Activated T-helper 1 cell treated with anti-CD3 and anti-CD28 coated beads, Interleukin-12 subunit alpha, Interleukin-12 subunit beta, Interleukin-2, Interleukin-4 antibody, amounts not matched to agents 30 ng/mL and 10 ng/mL and 1 ng/mL, durations not matched to agents 14 hours and 24 hours and 36 hours (primary cell): ENCODE results near the gene TMPRSS13. TPM values are rescaled to one million over a fixed set of nuclear protein-coding genes. Genes with fewer than 3 reads are reported as not detected.
A peak's percentile ranks its signal among the peaks of the same experiment; 100 is the strongest.
"Not testable (repeated sequence)": the region's sequence is repeated elsewhere in the genome, so short reads cannot be mapped to it uniquely, and the experiment has no call there.

Experiments used
- DNase-seq: peaks from one replicate; pipeline ENCODE4 v3.0.0; 2021; ENCODE audit warnings: low spot score
- H3K27ac Mint-ChIP-seq: one replicate; pipeline ENCODE4 v1.8.0; 2021; ENCODE audit warnings: mild to moderate bottlenecking, mixed read lengths
- H3K27me3 Mint-ChIP-seq: one replicate; pipeline ENCODE4 v1.8.0; 2022; ENCODE audit warnings: mild to moderate bottlenecking, moderate library complexity, mixed read lengths; ENCODE audit not compliant: insufficient read depth
- H3K36me3 Mint-ChIP-seq: one replicate; pipeline ENCODE4 v1.8.0; 2021; ENCODE audit warnings: low read depth, mixed read lengths
- H3K4me1 Mint-ChIP-seq: one replicate; pipeline ENCODE4 v1.8.0; 2021; ENCODE audit warnings: low read depth, mixed read lengths
- H3K4me3 Mint-ChIP-seq: one replicate; pipeline ENCODE4 v1.8.0; 2021; ENCODE audit warnings: mild to moderate bottlenecking, moderate library complexity, mixed read lengths
- H3K9me3 Mint-ChIP-seq: one replicate; pipeline ENCODE4 v1.8.0; 2021; ENCODE audit warnings: mixed read lengths
- intact Hi-C: fragments of 100-400 bp; cut with micrococcal nuclease; formaldehyde crosslinking; loops from one replicate; pipeline ENCODE4 v1.15.1; 2024
- total RNA-seq: library from RNA; stranded (reverse); gene quantifications from 2 replicates; pipeline ENCODE4 v1.2.3, GENCODE V29; 2022

The TMPRSS13 gene
- total RNA-seq, 1 donor from 2014 or later, result 1.5 TPM

GRCh38 chr11:117966908-117967307 is 37.7 kb upstream of the TMPRSS13 start:
- Mint-ChIP-seq H3K4me3 (no peak overlapping the region), H3K4me1 (peaks cover 38% of the 10 kb centered on the region), H3K9me3 (no peaks in the 10 kb centered on the region), H3K27ac (no peak overlapping the region), H3K27me3 (no peaks in the 10 kb centered on the region), H3K36me3 (peaks cover 2% of the 10 kb centered on the region)
- intact Hi-C loops, result no loop called here
- no peak for DNase-seq

GRCh38 chr11:117962826-117963225 is 33.6 kb upstream of the TMPRSS13 start:
- Mint-ChIP-seq H3K27ac (no peak overlapping the region), H3K27me3 (no peaks in the 10 kb centered on the region), H3K9me3 (peaks cover 29% of the 10 kb centered on the region), H3K4me3 (no peak overlapping the region), H3K4me1 (peaks cover 28% of the 10 kb centered on the region), H3K36me3 (peaks cover 23% of the 10 kb centered on the region)
- no peak for DNase-seq
- intact Hi-C loops, result no loop called here

- intact Hi-C loops, result no loop called here
- peaks cover 33% of the 10 kb centered on the region for H3K4me1 Mint-ChIP-seq
- peaks cover 36% of the 10 kb centered on the region for H3K9me3 Mint-ChIP-seq
- H3K27me3 Mint-ChIP-seq, result no peaks in the 10 kb centered on the region
- DNase-seq, result no peak
- H3K4me3 Mint-ChIP-seq, result no peak overlapping the region
- no peak overlapping the region for H3K27ac Mint-ChIP-seq
- peaks cover 30% of the 10 kb centered on the region for H3K36me3 Mint-ChIP-seq
Measured at GRCh38 chr11:117961896-117962295, 32.7 kb upstream of the TMPRSS13 start.

GRCh38 chr11:117960406-117960805 is 31.2 kb upstream of the TMPRSS13 start:
- no peak for DNase-seq
- H3K4me1 Mint-ChIP-seq, result peaks cover 33% of the 10 kb centered on the region
- no peaks in the 10 kb centered on the region for H3K27me3 Mint-ChIP-seq
- peaks cover 42% of the 10 kb centered on the region for H3K9me3 Mint-ChIP-seq
- peaks cover 33% of the 10 kb centered on the region for H3K36me3 Mint-ChIP-seq
- H3K4me3 Mint-ChIP-seq, result no peak overlapping the region
- H3K27ac Mint-ChIP-seq, result peak overlapping the region; percentile 74
- intact Hi-C loops, result loop anchor here (1.0 kb wide), 1 partner anchor 10 kb away; no protein-coding TSS in a partner anchor

GRCh38 chr11:117959438-117960149 is 30.4 kb upstream of the TMPRSS13 start:
- no peak for DNase-seq
- peak overlapping the region; percentile 74 for H3K27ac Mint-ChIP-seq
- no peaks in the 10 kb centered on the region for H3K27me3 Mint-ChIP-seq
- peaks cover 33% of the 10 kb centered on the region for H3K36me3 Mint-ChIP-seq
- peaks cover 42% of the 10 kb centered on the region for H3K9me3 Mint-ChIP-seq
- H3K4me3 Mint-ChIP-seq, result peak overlapping the region; percentile 56
- peaks cover 33% of the 10 kb centered on the region for H3K4me1 Mint-ChIP-seq
- intact Hi-C loops, result loop anchor here (1.0 kb wide), 1 partner anchor 9 kb away; no protein-coding TSS in a partner anchor

GRCh38 chr11:117958949-117959348 is 29.7 kb upstream of the TMPRSS13 start:
- Mint-ChIP-seq H3K4me3 (no peak overlapping the region), H3K27me3 (no peaks in the 10 kb centered on the region), H3K9me3 (peaks cover 42% of the 10 kb centered on the region), H3K4me1 (peaks cover 38% of the 10 kb centered on the region), H3K36me3 (peaks cover 33% of the 10 kb centered on the region), H3K27ac (peak overlapping the region; percentile 78)
- DNase-seq, result no peak
- intact Hi-C loops, result no loop called here

DNA sequence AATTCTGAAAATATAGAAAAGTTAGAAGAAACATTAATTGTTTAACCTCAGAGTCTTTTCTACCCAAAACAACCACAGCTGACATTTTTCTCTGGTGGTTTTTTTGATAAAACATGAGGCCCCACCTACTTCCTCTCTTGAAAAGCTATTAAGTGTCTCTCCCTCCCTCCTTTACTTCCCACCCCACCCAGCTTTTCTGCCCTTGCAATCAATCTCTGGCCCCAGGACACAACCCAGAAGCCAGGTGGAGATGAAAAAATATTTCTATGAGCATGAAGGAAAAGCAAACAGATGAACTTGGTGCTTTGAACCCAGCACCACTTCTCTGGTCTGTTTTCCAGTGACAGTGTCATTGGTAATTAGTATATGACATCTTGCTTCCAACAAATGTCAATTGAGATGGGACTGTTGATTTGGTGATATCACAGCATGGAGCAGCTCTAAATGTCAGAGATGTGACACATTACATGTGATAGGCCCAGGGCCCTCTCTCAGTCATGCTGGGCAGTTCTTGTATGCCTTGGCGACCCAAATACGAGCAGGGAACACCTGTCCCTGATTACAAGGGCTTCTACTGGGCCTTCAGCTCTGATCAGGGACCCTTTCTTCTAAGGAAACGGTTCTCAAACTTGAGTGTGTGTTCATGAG is 23.9 kb upstream of the TMPRSS13 start:
- H3K4me1 Mint-ChIP-seq, result peaks cover 63% of the 10 kb centered on the region
- H3K27ac Mint-ChIP-seq, result peak overlapping the region; percentile 70
- H3K36me3 Mint-ChIP-seq, result peaks cover 13% of the 10 kb centered on the region
- no peak for DNase-seq
- no peaks in the 10 kb centered on the region for H3K27me3 Mint-ChIP-seq
- H3K9me3 Mint-ChIP-seq, result peaks cover 15% of the 10 kb centered on the region
- intact Hi-C loops, result no loop called here
- peak overlapping the region; percentile 48 for H3K4me3 Mint-ChIP-seq

GRCh38 chr11:117950993-117951961 is 22.1 kb upstream of the TMPRSS13 start:
- intact Hi-C loops, result loop anchor here (1.0 kb wide), 5 partner anchors 9 to 102 kb away; partner anchors contain the start of gene IL10RA
- Mint-ChIP-seq H3K36me3 (peaks cover 3% of the 10 kb centered on the region), H3K4me3 (peak overlapping the region; percentile 67), H3K27ac (peak overlapping the region; percentile 41), H3K4me1 (peaks cover 77% of the 10 kb centered on the region), H3K27me3 (no peaks in the 10 kb centered on the region), H3K9me3 (no peaks in the 10 kb centered on the region)
- peak; percentile 33 for DNase-seq

GRCh38 chr11:117950301-117950700 is 21.1 kb upstream of the TMPRSS13 start:
- peak; percentile 57 for DNase-seq
- H3K4me3 Mint-ChIP-seq, result peak overlapping the region; percentile 67
- H3K9me3 Mint-ChIP-seq, result no peaks in the 10 kb centered on the region
- H3K27ac Mint-ChIP-seq, result peak overlapping the region; percentile 41
- H3K4me1 Mint-ChIP-seq, result peaks cover 87% of the 10 kb centered on the region
- H3K27me3 Mint-ChIP-seq, result no peaks in the 10 kb centered on the region
- no peaks in the 10 kb centered on the region for H3K36me3 Mint-ChIP-seq
- intact Hi-C loops, result loop anchor here (1.0 kb wide), 5 partner anchors 10 to 103 kb away; partner anchors contain the start of gene IL10RA

DNA sequence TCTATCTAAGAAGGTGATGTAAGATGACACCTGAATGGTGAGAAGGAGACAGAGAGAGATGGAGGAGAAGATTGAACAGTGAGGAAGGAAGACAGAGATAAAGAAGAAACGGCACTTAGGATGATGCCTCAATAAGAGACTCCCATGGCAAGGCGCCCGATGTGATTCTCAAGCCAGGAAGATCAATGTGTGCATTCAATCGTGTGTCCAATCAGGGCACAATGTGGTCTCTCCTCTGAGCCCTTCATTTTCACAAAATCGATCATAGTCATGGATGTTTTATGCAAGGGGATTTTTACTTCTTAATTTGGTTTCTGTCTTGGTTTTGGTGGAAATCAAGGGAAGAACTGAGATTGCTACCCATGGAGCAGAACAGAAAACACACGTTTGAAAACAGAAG is 19.9 kb upstream of the TMPRSS13 start:
- peaks cover 95% of the 10 kb centered on the region for H3K4me1 Mint-ChIP-seq
- H3K27me3 Mint-ChIP-seq, result no peaks in the 10 kb centered on the region
- peak overlapping the region; percentile 57 for H3K4me3 Mint-ChIP-seq
- intact Hi-C loops, result no loop called here
- DNase-seq, result no peak
- H3K36me3 Mint-ChIP-seq, result no peaks in the 10 kb centered on the region
- peak overlapping the region; percentile 64 for H3K27ac Mint-ChIP-seq
- H3K9me3 Mint-ChIP-seq, result no peaks in the 10 kb centered on the region

- H3K9me3 Mint-ChIP-seq, H3K4me3 Mint-ChIP-seq, DNase-seq, H3K27ac Mint-ChIP-seq, H3K36me3 Mint-ChIP-seq, H3K27me3 Mint-ChIP-seq, intact Hi-C loops: not testable (repeated sequence)
- peaks cover 92% of the 10 kb centered on the region for H3K4me1 Mint-ChIP-seq
Measured at GRCh38 chr11:117948466-117948865, 19.3 kb upstream of the TMPRSS13 start.

- peaks cover 85% of the 10 kb centered on the region for H3K4me1 Mint-ChIP-seq
- not testable (repeated sequence) for DNase-seq, H3K36me3 Mint-ChIP-seq, H3K4me3 Mint-ChIP-seq, H3K9me3 Mint-ChIP-seq, H3K27me3 Mint-ChIP-seq, H3K27ac Mint-ChIP-seq
- intact Hi-C loops, result loop anchor here (1.0 to 2.0 kb wide), 5 partner anchors 40 to 521 kb away; no protein-coding TSS in a partner anchor
Measured at GRCh38 chr11:117947751-117948150, 18.5 kb upstream of the TMPRSS13 start.
